HG02678 (cell line): ENCODE results near the gene MAP7D2.
A peak's percentile ranks its signal among the peaks of the same experiment; 100 is the strongest.
"Not testable (repeated sequence)": the region's sequence is repeated elsewhere in the genome, so short reads cannot be mapped to it uniquely, and the experiment has no call there.

ENCODE experiments used
- ATAC-seq: cut with Tn5 transposase; IDR thresholded peaks from one replicate; pipeline ENCODE4 v1.9.1; 2021; ENCODE audit warnings: mild to moderate bottlenecking, moderate library complexity; ENCODE audit not compliant: unreplicated experiment

Gene MAP7D2

GRCh38 chrX:20116577-20117240, at the start of gene MAP7D2:
MAP7D2 (minus strand) TSS chrX:20116907; CDS start chrX:20116879, 28 bp downstream.
- no peak for ATAC-seq

- not testable (repeated sequence) for ATAC-seq
Measured at GRCh38 chrX:20162516-20162915, 45.8 kb upstream of the MAP7D2 start.

- no peak for ATAC-seq
Measured at GRCh38 chrX:20159797-20160385, 43.2 kb upstream of the MAP7D2 start.

DNA sequence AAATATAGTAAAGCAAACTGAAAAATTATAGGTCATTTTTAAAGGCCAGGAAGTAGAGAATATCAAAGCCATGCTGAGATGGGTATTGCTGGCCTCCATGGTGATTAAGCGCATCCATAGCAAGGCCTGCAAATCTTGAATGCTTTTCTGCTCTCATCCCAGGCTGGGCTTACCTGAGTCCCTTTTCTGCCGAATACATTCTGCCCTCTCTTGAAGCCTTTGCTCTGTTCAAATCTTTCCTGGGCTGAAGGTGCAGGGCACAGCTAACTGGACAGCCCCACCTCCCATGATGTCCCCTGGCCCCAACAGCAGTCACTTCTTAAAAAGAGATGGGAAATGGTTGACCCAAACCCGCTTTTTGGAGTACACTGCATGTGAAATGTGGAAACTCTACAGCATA, 35.0 kb upstream of the MAP7D2 start:
- ATAC-seq = no peak

DNA sequence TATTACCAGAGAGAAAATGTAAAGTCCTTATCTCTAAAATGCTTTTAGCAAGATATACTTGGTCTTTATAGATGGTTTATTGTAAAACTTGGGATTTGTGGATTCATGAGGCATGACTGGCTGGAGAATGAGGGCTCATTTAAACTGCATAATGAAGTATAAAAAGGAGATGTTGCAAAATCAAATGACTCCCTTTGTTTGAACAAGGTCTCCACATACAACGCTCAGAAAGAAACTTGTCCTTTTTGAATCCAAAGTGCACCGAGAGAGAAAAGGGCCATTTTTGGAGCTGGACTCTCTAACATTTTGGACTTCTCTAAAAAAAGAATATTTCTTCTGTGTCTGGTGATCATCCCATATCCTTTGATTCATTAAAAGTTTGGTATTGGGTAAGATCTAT, 32.6 kb upstream of the MAP7D2 start:
- no peak for ATAC-seq

GRCh38 chrX:20147561-20147960, 30.9 kb upstream of the MAP7D2 start:
- no peak for ATAC-seq

GRCh38 chrX:20144491-20144890, 27.8 kb upstream of the MAP7D2 start:
- no peak for ATAC-seq

DNA sequence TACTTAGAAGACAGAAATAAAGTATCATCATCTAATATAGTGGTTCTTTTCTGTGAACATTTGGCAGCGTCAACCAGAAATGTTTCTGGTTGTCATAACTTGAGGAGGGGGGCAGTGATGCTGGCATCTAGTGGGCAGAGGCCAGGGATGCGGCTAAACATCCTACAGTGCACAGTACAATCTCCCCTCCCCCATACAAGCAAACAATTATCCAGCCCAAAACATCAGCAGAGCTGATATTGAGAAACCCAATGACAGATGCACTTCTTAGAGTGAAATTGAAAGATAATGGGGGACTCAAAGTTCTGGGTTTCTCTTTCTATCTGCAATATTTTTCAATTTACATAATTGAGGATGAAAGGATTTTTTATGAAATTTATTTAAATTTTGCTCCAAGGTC, 26.9 kb upstream of the MAP7D2 start:
- ATAC-seq = no peak

- no peak for ATAC-seq
Measured at GRCh38 chrX:20143111-20143510, 26.4 kb upstream of the MAP7D2 start.

DNA sequence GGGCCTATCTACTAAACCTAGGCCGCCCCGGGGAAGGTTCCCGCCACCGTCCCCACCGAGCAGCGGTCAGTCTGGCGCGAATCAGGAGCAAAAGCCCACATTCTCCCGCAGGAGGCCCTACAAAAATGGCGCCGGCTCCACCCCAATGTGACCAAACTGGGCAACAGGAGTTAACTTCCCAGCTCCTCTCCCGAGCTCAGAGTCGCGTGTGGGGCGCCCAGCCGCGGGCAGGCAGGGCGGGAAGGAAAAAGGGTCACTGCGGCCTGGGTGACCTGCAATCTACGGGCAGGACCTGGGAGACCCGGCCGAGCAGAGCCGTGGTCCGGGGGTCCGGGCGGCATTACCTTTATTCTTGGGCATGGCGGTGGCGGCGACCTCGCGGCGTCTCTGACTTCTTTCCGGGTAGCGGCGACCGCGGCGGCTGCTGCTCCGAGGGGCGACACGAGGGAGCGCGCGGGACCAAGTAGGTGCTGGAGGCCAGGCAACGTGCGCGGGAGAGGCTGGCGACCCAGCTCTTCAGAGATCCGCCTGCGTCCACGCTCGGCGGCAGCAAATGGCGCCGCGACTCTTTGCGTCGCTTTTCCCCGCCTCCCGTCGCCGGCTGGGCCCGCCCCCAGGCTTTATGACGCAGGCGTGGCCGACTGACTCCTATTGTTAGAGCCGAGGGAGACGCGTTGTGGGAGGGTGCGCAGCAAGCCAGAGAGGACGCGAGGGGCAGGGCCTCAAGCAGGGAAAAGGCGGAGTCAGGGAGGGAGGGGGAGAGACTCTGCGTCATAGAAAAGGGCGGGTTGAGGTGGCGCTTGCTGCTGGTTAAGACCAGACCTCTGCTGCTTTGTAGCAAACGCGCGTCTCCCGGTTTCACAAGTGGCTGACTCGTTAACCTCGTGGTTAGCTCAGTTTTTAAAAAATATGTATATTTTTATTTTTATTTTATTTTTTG, 24.8 kb upstream of the MAP7D2 start, which contains the start of gene EIF1AX:
Gene EIF1AX (minus strand): TSS at position 558 of the 940 bp plus-strand sequence. CDS start 198 bp downstream, at position 360.
- peak; percentile 99 for ATAC-seq

- ATAC-seq = no peak
Measured at GRCh38 chrX:20140420-20140819, 23.7 kb upstream of the MAP7D2 start.

- no peak for ATAC-seq
Measured at GRCh38 chrX:20139966-20140365, 23.3 kb upstream of the MAP7D2 start.

DNA sequence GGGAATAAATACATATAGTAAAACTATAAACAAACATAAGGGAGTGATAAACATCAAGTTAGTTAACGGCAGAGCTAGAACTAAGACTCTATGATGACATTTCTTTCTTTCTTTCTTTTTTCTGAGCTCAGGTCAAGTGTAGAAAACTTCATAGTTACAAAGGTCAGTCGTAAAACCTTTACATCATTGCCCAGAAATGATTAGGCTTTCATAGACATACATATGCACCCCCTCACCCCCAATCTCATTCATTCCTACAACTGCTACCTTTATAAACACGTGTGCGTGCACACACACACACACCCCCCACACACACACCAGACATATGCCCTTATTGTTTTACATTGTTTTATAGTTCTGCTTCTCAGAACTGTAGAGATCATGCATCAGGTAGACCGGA, 19.2 kb upstream of the MAP7D2 start:
- no peak for ATAC-seq

DNA sequence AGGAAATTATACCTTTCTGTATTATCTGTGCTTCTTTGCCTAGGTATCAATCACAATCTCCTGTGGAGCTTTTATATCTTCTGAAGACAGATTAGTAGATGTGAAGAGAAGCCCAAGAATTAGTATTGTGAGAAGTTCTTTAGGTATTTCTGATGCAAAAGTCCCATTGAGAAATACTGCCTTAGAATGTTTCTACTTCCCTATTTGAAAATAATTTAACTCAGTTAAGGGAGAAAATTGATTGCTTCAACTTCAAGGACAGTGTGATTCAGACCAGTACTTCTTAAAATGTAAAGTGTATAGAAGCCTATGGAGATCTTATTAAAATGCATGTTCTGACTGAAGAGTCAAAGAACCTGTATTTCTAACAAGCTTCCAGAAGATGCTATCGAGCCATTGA, 16.0 kb upstream of the MAP7D2 start:
- ATAC-seq = no peak

- no peak for ATAC-seq
Measured at GRCh38 chrX:20130357-20130756, 13.7 kb upstream of the MAP7D2 start.

GRCh38 chrX:20129547-20129946, 12.8 kb upstream of the MAP7D2 start:
- no peak for ATAC-seq

GRCh38 chrX:20128670-20129069, 12.0 kb upstream of the MAP7D2 start:
- ATAC-seq = no peak

DNA sequence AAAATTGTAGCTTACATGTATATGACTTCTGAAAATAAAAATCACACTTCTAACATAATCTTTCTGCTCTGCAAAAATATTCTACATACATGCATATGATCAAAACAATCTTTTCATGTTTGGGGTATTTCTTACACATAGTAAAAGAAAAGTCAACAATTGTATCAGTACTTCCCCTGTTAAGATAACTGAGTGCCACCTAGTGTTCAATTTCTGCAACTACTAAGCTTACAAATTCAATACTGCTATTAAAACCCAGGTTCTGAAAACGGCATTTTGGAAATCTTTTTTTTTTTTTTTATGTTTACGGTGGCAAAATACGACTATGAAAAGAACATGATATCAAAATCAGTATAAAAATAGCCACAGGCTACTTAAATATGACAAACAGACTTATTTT, 10.7 kb upstream of the MAP7D2 start:
- ATAC-seq = peak; percentile 48

DNA sequence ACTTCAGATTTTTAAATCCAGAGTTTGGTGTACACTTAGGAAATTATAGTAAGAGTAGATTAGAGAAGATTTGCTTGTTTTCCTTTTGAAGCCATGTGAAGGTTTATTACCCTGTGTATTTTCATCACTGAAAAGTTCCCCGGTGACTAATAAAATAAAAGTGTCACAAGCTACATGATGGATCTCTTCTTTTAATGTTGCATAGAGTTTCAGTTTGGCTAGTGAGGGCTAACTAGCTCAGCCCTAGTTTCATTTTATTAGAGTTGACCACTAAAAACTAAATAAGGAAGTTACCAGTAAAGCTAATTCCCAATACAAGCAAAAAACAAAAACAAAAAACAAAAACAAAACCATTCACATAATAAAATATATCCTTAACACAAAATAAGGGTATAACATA, 10.1 kb upstream of the MAP7D2 start:
- ATAC-seq = not testable (repeated sequence)

DNA sequence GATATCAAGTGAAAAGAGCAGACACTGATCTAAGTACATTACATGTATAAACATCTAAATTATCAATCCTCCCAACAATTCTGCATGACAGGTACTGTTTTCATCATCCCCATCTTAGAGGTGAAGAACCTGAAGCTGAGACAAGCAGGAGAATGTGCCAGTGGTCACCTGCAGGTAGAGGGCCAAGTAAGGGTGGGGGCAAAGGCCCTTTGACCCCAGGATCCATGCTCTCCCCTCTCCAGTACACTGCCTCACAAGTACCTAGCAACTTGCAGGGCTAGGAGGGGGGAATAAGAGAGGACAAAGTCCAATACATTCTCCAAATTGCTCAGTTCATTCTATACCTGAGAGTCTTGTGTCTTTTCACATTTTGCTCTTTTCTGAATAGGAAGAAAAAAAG, 8.3 kb upstream of the MAP7D2 start:
- ATAC-seq = no peak

- no peak for ATAC-seq
Measured at GRCh38 chrX:20118065-20118824, 1.5 kb upstream of the MAP7D2 start.
